SK-N-SH (cell line): Measurements from ENCODE around the gene DUSP28.

Experiments used
- CHD2 ChIP-seq: fragments of 150-350 bp; IDR thresholded peaks from 2 replicates; pipeline ENCODE4 v1.6.1; 2018; ENCODE audit warnings: low read length; ENCODE audit not compliant: partially characterized antibody
- EP300 ChIP-seq, 2 experiments: IDR thresholded peaks; 2 replicates each; pipeline versions ENCODE4 v1.4.0 to v1.6.1; 2012; ENCODE audit warnings: borderline replicate concordance in 1 of 2, low read depth in 1 of 2, low read length in 1 of 2
- EZH2phosphoT487 ChIP-seq: fragments of 200-600 bp; sonication (generic); IDR thresholded peaks from 2 replicates; pipeline ENCODE4 v1.6.1; 2017; ENCODE audit warnings: low read depth, mixed run types, mild to moderate bottlenecking, antibody characterized with exemption, moderate library complexity, borderline replicate concordance
- MXI1 ChIP-seq: IDR thresholded peaks from 2 replicates; pipeline ENCODE4 v1.6.1; 2012; ENCODE audit warnings: mild to moderate bottlenecking, low read depth, low read length, improper control_type of control experiment
- NRF1 ChIP-seq: IDR thresholded peaks from 2 replicates; pipeline ENCODE4 v1.6.1; 2012; ENCODE audit warnings: low read depth, mild to moderate bottlenecking, low read length
- RCOR1 ChIP-seq: fragments of 150-350 bp; IDR thresholded peaks from 2 replicates; pipeline ENCODE4 v1.6.1; 2017; ENCODE audit warnings: antibody characterized with exemption, low read length
- RXRA ChIP-seq: IDR thresholded peaks from 2 replicates; pipeline ENCODE4 v1.4.0; 2012; ENCODE audit warnings: low read depth, mild to moderate bottlenecking, borderline replicate concordance
- YY1 ChIP-seq: IDR thresholded peaks from 2 replicates; pipeline ENCODE4 v1.4.0; 2012; ENCODE audit warnings: low read depth, mild to moderate bottlenecking
- TF ChIP-seq, protein P1 (sequence below): fragments of 200-600 bp; sonication (generic); IDR thresholded peaks from 2 replicates; pipeline ENCODE4 v1.6.1; 2017; ENCODE audit warnings: antibody characterized with exemption, mild to moderate bottlenecking, moderate library complexity
- TF ChIP-seq, protein P2 (sequence below): IDR thresholded peaks from 2 replicates; pipeline ENCODE4 v1.4.0; 2012; ENCODE audit warnings: low read depth

DNA sequence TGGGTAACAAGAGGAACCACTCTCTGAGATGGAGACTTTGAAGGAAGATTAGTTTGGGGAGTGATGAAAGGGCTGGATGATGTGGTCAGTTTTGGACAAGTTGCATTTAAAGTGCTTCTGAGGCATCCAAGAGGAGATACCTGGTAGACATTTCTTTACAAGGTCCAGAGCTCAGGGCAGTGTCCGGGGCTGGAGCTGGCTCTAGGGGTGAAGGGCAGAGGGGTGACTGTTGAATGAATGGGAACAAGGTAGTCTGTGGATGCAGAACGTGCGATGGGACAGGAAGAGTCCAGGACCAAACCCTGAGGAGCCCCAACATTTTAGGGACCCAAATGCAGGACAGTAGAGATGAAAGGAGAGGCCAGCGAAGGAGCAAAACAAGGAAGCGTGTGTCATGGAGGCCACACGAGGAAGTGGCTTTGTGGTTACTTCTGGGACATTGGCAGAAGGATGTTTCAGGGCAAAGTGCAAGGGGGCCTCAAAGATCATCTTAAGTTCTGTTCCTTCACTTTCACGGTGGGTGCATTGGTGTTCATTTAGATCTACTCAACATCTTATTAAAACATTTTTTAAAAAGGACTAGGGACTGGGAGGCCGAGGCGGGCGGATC is 51.5 kb downstream of the DUSP28 start:
- TF ChIP-seq EZH2phosphoT487 = no peak
- no peak for TF ChIP-seq EP300 (IDR thresholded peaks at IDR 0.05; ENCODE audit: borderline replicate concordance in 1 of 2, low read depth in 1 of 2, low read length in 1 of 2)
- TF ChIP-seq YY1 = no peak
- no peak for TF ChIP-seq CHD2
- TF ChIP-seq, protein P1, sequence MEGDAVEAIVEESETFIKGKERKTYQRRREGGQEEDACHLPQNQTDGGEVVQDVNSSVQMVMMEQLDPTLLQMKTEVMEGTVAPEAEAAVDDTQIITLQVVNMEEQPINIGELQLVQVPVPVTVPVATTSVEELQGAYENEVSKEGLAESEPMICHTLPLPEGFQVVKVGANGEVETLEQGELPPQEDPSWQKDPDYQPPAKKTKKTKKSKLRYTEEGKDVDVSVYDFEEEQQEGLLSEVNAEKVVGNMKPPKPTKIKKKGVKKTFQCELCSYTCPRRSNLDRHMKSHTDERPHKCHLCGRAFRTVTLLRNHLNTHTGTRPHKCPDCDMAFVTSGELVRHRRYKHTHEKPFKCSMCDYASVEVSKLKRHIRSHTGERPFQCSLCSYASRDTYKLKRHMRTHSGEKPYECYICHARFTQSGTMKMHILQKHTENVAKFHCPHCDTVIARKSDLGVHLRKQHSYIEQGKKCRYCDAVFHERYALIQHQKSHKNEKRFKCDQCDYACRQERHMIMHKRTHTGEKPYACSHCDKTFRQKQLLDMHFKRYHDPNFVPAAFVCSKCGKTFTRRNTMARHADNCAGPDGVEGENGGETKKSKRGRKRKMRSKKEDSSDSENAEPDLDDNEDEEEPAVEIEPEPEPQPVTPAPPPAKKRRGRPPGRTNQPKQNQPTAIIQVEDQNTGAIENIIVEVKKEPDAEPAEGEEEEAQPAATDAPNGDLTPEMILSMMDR = no peak
- no peak for TF ChIP-seq RXRA
- TF ChIP-seq RCOR1 = no peak
- no peak for TF ChIP-seq MXI1
- TF ChIP-seq NRF1 = no peak
- TF ChIP-seq, protein P2, sequence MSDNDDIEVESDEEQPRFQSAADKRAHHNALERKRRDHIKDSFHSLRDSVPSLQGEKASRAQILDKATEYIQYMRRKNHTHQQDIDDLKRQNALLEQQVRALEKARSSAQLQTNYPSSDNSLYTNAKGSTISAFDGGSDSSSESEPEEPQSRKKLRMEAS = no peak
